Gastroesophageal sphincter (tissue), 4 donors: ENCODE data around the gene IFI27L2. TPM values are rescaled to one million over a fixed set of nuclear protein-coding genes. Genes with fewer than 3 reads are reported as not detected.

ENCODE experiments used
- ATAC-seq: fragments of 150-250 bp; one replicate; pipeline ENCODE4 v1.9.1; 2016; ENCODE audit warnings: mild to moderate bottlenecking, moderate library complexity
- H3K27ac ChIP-seq, 4 donors: fragments of 200-600 bp; sonication (generic) in 3 of 4; 1 replicate in 3 of 4; 2 replicates in 1 of 4; pipeline ENCODE4 v1.5.1; 2016 to 2019
- H3K27me3 ChIP-seq: fragments of 200-600 bp; sonication (generic); one replicate; pipeline ENCODE4 v1.5.1; 2019
- H3K36me3 ChIP-seq, 2 donors: fragments of 200-600 bp; sonication (generic); one replicate each; pipeline ENCODE4 v1.5.1; 2019; ENCODE audit warnings: control low read depth in 1 of 2
- H3K4me1 ChIP-seq, 3 donors: fragments of 200-600 bp; sonication (generic); 1 replicate in 2 of 3; 2 replicates in 1 of 3; pipeline ENCODE4 v1.5.1; 2016 to 2019; ENCODE audit warnings: control low read depth in 2 of 3
- H3K4me3 ChIP-seq, 2 donors: fragments of 200-600 bp; sonication (generic); one replicate each; pipeline ENCODE4 v1.5.1; 2019; ENCODE audit warnings: mild to moderate bottlenecking in 1 of 2, moderate library complexity in 1 of 2
- H3K9me3 ChIP-seq, 3 donors: fragments of 200-600 bp; sonication (generic); one replicate each; pipeline ENCODE4 v1.5.1; 2017 to 2019; ENCODE audit warnings: control low read depth in 2 of 3
- CTCF ChIP-seq, 4 experiments: fragments of 200-600 bp in 2 of 4; fragments of 450-650 bp in 2 of 4; sonication (generic) in 1 of 4; IDR thresholded peaks; one replicate each; pipeline ENCODE4 v1.5.1; 2017 to 2019; ENCODE audit warnings: antibody characterized with exemption in 4 of 4, mild to moderate bottlenecking in 2 of 4, moderate library complexity in 2 of 4
- EP300 ChIP-seq: sonication (generic); formaldehyde crosslinking; IDR thresholded peaks from one replicate; pipeline ENCODE4 v1.6.1; 2017; ENCODE audit warnings: antibody characterized with exemption, mild to moderate bottlenecking
- POLR2A ChIP-seq, 2 donors: fragments of 450-650 bp; IDR thresholded peaks; one replicate each; pipeline ENCODE4 v1.6.1; 2017; ENCODE audit warnings: antibody characterized with exemption in 2 of 2, mild to moderate bottlenecking in 2 of 2, moderate library complexity in 1 of 2
- POLR2AphosphoS5 ChIP-seq: sonication (generic); formaldehyde crosslinking; IDR thresholded peaks from one replicate; pipeline ENCODE4 v1.6.1; 2017; ENCODE audit warnings: antibody characterized with exemption
- WGBS, 2 donors: methylation state at CpG; one replicate each; pipeline ENCODE4 v1.1.5; 2018; ENCODE audit warnings: low coverage in 1 of 2; 5-methylcytosine and 5-hydroxymethylcytosine counted together
- total RNA-seq, 4 donors: library from RNA; depleted of rRNA; stranded (reverse); fragments of >200 nt; gene quantifications; one replicate each; pipeline ENCODE4 v1.1.0, GENCODE V29; 2016

IFI27L2 gene
- total RNA-seq, 4 donors from 2014 or later = 25.7 to 67.2 (median 52.2) TPM

GRCh38 chr14:94163796-94164195 is 34.4 kb upstream of the IFI27L2 start:
- no peak overlapping the region for H3K27ac ChIP-seq
- no peak for ATAC-seq
- H3K4me1 ChIP-seq = peaks cover 0 to 12% (median 0%) of the 10 kb centered on the region in 3 donors
- H3K4me3 ChIP-seq = no peak overlapping the region
- no peak for TF ChIP-seq CTCF (IDR thresholded peaks at IDR 0.05)
- no peak for TF ChIP-seq EP300
- TF ChIP-seq POLR2AphosphoS5 = no peak
- no peak for TF ChIP-seq POLR2A (IDR thresholded peaks at IDR 0.05)
- no peaks in the 10 kb centered on the region for H3K36me3 ChIP-seq
- H3K27me3 ChIP-seq = peaks cover 23% of the 10 kb centered on the region
- WGBS, 2 donors = 80% methylated on average over 2 of the region's 5 CpGs; no CpG with 5 or more reads in 1 of the 2 donors
- no peaks in the 10 kb centered on the region for H3K9me3 ChIP-seq

GRCh38 chr14:94162466-94162865 is 33.1 kb upstream of the IFI27L2 start:
- 77 to 82% methylated on average over 3 to 4 of the region's 5 CpGs for WGBS, 2 donors
- ATAC-seq = no peak

GRCh38 chr14:94161981-94162380 is 32.6 kb upstream of the IFI27L2 start:
- peaks cover 0 to 12% (median 0%) of the 10 kb centered on the region in 3 donors for H3K4me1 ChIP-seq
- WGBS, 2 donors = 0% methylated on average over 2 of the region's 2 CpGs
- H3K27ac ChIP-seq = no peak overlapping the region
- H3K9me3 ChIP-seq = no peaks in the 10 kb centered on the region
- no peak for ATAC-seq
- no peak for TF ChIP-seq POLR2A (IDR thresholded peaks at IDR 0.05)
- TF ChIP-seq POLR2AphosphoS5 = no peak
- no peak for TF ChIP-seq EP300
- no peak for TF ChIP-seq CTCF (IDR thresholded peaks at IDR 0.05)
- no peaks in the 10 kb centered on the region for H3K36me3 ChIP-seq
- H3K4me3 ChIP-seq = no peak overlapping the region
- peaks cover 23% of the 10 kb centered on the region for H3K27me3 ChIP-seq

More at GRCh38 chr14:94162466-94162865, 33.1 kb upstream of the IFI27L2 start:
- no peaks in the 10 kb centered on the region for H3K36me3 ChIP-seq
- H3K4me3 ChIP-seq = no peak overlapping the region
- H3K27me3 ChIP-seq = peaks cover 23% of the 10 kb centered on the region
- H3K4me1 ChIP-seq = peaks cover 0 to 12% (median 0%) of the 10 kb centered on the region in 3 donors
- no peak for TF ChIP-seq CTCF (IDR thresholded peaks at IDR 0.05)
- no peak for TF ChIP-seq EP300
- no peak overlapping the region for H3K27ac ChIP-seq
- H3K9me3 ChIP-seq = no peaks in the 10 kb centered on the region

GRCh38 chr14:94161058-94161457 is 31.7 kb upstream of the IFI27L2 start:
- Histone ChIP-seq H3K27me3 (peaks cover 20% of the 10 kb centered on the region), H3K9me3 (no peaks in the 10 kb centered on the region), H3K36me3 (no peaks in the 10 kb centered on the region), H3K4me3 (no peak overlapping the region), H3K27ac (no peak overlapping the region), H3K4me1 (peaks cover 0 to 12% (median 0%) of the 10 kb centered on the region in 3 donors)
- WGBS, 2 donors = 49 to 50% methylated on average over 1 to 2 of the region's 2 CpGs
- TF ChIP-seq POLR2AphosphoS5 (no peak), POLR2A (IDR thresholded peaks at IDR 0.05) (no peak), CTCF (IDR thresholded peaks at IDR 0.05) (no peak), EP300 (no peak)
- ATAC-seq = no peak

GRCh38 chr14:94158239-94158883 is 29.0 kb upstream of the IFI27L2 start:
- WGBS, 2 donors = 47 to 55% methylated on average over 7 to 10 of the region's 10 CpGs
- TF ChIP-seq POLR2A (IDR thresholded peaks at IDR 0.05) = no peak
- no peak for TF ChIP-seq CTCF (IDR thresholded peaks at IDR 0.05)
- no peak for TF ChIP-seq EP300
- TF ChIP-seq POLR2AphosphoS5 = no peak
- Histone ChIP-seq H3K27me3 (no peaks in the 10 kb centered on the region), H3K9me3 (no peaks in the 10 kb centered on the region), H3K4me3 (no peak overlapping the region), H3K36me3 (no peaks in the 10 kb centered on the region), H3K27ac (no peak overlapping the region), H3K4me1 (peaks cover 0 to 5% (median 0%) of the 10 kb centered on the region in 3 donors)
- no peak for ATAC-seq
